ENCODE measurements around the gene POLR2H. TPM values are rescaled to one million over a fixed set of nuclear protein-coding genes. Genes with fewer than 3 reads are reported as not detected.

The POLR2H gene
- total and polyA plus RNA-seq, 2 donors (not counting 1 experiment from before 2014, with no cell fraction given) = 60.4 to 106 TPM

GRCh38 chr3:184382326-184383032, 21.0 kb downstream of the POLR2H start:
- no peak for DNase-seq

More at GRCh38 chr3:184382326-184383032, 21.0 kb downstream of the POLR2H start:
- H3K4me3 ChIP-seq (ENCODE audit: control extremely low read depth in 1 of 5, extremely low read depth in 1 of 5, insufficient read depth in 1 of 5, low read depth in 2 of 5, low read length in 4 of 5) = no peak overlapping the region
- no peak for ATAC-seq (ENCODE audit: low read depth)
- no peaks in the 10 kb centered on the region for H4K20me1 ChIP-seq (ENCODE audit: control insufficient read depth, insufficient read depth, low read length, poor library complexity, severe bottlenecking)
- 89% methylated on average over 7 of the region's 16 CpGs for WGBS (ENCODE audit: insufficient coverage)
- H3K4me1 Mint-ChIP-seq = peaks cover 18% of the 10 kb centered on the region
- no peaks in the 10 kb centered on the region for H3K9me3 Mint-ChIP-seq (ENCODE audit: insufficient read depth)
- ChIA-PET CTCF (no interaction called here), POLR2A (no interaction called here)
- peaks cover 0 to 64% (median 25%) of the 10 kb centered on the region in 4 experiments for H3K27me3 ChIP-seq (replicated peaks in 1 of 4; ENCODE audit: control extremely low read depth in 1 of 4, control insufficient read depth in 3 of 4, insufficient read depth in 4 of 4, low read length in 3 of 4)
- peaks cover 13 to 15% of the 10 kb centered on the region in 2 donors for H3K4me1 ChIP-seq (ENCODE audit: control insufficient read depth in 2 of 2, insufficient read depth in 2 of 2, low read length in 2 of 2)
- no peaks in the 10 kb centered on the region for H3K79me2 ChIP-seq (ENCODE audit: control insufficient read depth, insufficient read depth, low read length)
- no peak overlapping the region for H3K27ac ChIP-seq (ENCODE audit: low read length in 2 of 2)
- no peak overlapping the region for H3K27ac Mint-ChIP-seq
- no peaks in the 10 kb centered on the region for H3K36me3 ChIP-seq (replicated peaks in 1 of 2; ENCODE audit: control extremely low read depth in 1 of 2, control insufficient read depth in 1 of 2, extremely low read depth in 1 of 2, insufficient read depth in 2 of 2, low read length in 1 of 2)
- no peak overlapping the region for H3K4me2 ChIP-seq (replicated peaks; ENCODE audit: low read depth, low read length, poor library complexity, severe bottlenecking)
- H2AFZ ChIP-seq (ENCODE audit: insufficient read depth, low read depth, low read length, poor library complexity, severe bottlenecking) = no peak overlapping the region
- H3K27me3 Mint-ChIP-seq = peaks cover 56% of the 10 kb centered on the region
- TF ChIP-seq CTCF (IDR thresholded peaks at IDR 0.05) = no peak
- no peak for TF ChIP-seq EZH2 (IDR thresholded peaks at IDR 0.05; ENCODE audit: borderline replicate concordance, insufficient read depth, low read depth, low read length, poor library complexity, severe bottlenecking)
- no peak overlapping the region for H3K9ac ChIP-seq (ENCODE audit: low read length)
- no peak overlapping the region for H3K4me3 Mint-ChIP-seq
- intact Hi-C loops (cut with micrococcal nuclease) = no loop called here
- peaks cover 0 to 5% (median 0%) of the 10 kb centered on the region in 3 donors for H3K9me3 ChIP-seq (ENCODE audit: control extremely low read depth in 1 of 3, control insufficient read depth in 2 of 3, insufficient read depth in 1 of 3, low read length in 2 of 3)
